Activated CD4-positive, CD25-positive, alpha-beta regulatory T cell treated with anti-CD3 and anti-CD28 coated beads, Interleukin-2, amount 50 U/mL, for 16 hours (primary cell): Measurements from ENCODE around the gene TMEM44.

Experiments used
- DNase-seq: peaks from one replicate; pipeline ENCODE4 v3.0.0-alpha.2; 2020; ENCODE audit warnings: low read depth, low spot score

Gene TMEM44, protein sequence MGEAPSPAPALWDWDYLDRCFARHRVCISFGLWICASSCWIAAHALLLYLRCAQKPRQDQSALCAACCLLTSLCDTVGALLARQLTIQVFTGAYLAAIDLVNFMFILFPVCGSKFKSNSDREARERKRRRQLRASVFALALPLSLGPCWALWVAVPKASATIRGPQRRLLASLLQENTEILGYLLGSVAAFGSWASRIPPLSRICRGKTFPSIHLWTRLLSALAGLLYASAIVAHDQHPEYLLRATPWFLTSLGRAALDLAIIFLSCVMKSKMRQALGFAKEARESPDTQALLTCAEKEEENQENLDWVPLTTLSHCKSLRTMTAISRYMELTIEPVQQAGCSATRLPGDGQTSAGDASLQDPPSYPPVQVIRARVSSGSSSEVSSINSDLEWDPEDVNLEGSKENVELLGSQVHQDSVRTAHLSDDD

DNA sequence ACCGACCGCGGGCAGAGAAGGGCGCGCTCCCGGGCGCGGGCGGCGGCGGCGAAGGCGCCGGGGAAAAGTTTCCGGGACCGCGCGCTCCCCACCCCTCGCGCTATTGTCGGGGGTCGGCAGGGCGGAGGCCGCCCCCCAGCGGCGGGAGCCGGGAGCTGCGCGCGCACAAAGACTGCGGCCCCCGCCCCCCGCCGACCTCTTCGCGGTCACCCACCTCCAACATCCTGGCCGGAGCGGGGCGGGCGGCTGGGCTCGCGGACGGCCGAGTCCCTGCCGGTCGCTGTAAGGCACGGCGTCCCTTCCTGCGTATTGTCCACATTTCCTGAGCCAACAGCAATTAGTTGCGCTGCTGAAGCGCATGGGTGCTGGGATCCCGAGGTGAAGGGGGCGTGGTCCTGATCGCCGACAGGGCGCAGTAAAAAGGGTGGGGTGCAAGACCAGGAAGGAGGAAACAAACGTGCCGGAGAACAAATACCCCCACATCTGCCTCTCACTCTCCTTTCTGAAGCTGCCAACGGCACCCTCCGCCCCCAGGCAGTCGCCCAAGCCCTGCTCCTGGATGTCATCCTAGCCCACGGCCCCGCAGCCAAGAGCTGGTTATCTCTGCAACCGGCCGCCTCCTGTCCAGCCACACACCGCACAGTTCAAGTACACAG lies at the start of gene TMEM44:
Gene TMEM44 (minus strand): TSS at position 71 of the 656 bp plus-strand sequence. CDS start 204 bp downstream, outside the sequence.
- DNase-seq = no peak

DNA sequence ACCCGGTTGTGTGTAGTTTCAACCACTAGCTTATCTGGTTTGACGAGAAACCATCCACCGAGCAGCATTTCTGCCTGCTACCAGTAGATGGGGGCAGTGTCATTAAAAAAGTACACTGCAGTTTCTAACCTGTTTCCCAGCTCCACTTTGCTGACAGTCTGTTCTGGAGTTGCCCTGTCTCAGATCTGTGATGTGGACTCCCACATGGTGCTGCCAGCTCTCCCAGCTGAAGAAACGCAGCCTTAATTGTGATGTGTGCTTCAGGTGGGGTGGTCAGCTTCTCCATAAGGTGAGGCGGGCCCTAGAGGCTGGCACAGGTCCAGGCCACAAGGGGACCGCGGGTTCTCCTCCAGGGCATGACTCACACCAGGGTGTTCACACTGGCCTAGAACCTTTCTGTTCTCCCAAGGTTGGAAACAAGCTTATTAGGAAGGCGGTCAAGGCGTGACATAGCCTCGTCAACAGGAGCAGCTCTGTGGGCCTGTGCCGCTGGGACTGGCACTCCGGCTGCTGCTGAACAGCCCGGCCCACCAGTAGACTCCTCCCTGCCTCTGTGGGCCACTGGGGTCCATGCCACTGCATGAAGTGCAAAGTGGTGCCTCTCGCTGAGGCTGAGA lies 49.6 kb upstream of the TMEM44 start:
- peak; percentile 57 for DNase-seq

DNA sequence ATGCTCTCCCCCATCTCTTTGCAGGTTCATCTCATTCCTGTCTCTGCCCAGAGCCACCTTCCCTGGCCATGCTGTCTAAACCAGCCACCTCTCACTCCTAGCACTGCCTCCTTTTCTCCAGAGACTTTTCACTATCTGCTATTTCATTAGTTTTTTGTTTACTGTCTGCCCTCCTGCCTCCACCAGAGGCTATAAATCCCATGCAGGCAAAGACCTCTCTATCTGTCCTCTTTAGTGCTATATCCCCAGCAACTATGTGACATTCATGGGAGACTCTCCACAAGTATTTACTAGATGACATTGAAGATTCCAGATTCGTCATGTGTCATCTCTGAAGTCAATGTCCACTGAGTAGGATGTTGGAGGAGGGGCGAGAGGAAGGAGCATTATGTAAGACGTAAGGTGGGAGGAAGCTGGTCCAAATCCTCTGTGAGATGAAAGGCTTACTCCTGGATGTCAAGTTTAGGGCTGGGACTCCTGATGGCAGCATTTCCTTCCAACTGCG lies 49.0 kb upstream of the TMEM44 start:
- DNase-seq = no peak

DNA sequence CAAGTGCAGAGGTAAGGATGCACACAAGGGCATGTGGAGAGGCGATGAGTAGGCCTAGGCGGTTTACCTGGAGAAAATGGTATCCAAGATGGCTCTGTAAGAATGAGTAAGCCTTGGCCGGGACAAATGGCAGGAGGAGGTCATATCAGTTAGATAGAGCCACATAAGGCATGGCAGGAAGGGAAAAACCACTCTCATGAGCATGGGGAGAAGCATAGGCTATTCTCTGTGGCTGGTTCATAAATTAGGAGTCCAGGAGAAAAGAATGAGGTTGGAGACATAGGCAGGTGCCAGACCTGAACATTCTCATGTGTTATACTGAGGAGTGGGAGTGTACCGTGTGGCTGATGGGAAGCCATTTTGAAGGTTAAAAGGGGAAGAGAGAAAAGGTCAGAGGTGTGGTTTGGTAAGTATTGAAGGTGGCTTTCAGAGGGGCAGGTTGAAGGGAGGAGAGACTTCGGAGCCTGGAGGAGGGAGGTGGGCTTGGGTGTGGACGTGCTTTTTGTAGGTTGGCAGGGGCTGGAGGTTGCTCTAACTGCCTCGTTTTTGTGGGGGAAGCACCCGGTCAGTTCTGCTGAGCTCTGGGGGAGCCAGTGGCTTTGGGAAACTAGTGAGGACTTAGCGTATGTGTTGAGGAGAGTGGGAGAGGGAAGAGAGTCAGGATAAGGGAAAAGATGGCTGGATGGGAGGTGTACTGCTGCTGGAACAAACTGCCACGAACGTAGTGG lies 47.8 kb upstream of the TMEM44 start:
- no peak for DNase-seq

- DNase-seq = no peak
Measured at GRCh38 chr3:194676471-194676870, 43.3 kb upstream of the TMEM44 start.

DNA sequence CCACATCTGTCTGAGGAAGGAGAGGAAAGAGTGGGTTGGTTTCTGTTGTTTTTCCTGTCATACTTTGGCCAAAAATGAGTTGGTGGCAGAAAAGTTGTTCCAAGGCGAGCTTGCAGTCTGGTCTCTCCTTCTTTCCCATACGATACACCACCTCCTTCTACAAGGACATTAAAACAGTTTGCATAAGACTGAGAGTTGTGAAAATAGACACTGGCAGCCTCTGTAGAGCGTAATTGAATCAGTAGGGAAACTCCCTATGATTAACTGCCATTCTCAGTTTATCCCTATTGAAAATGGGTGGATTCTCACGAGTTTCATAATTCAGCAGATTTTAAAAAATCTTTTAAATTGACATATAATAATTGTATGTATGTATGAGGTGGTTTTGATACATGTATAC lies 42.5 kb upstream of the TMEM44 start:
- no peak for DNase-seq

DNA sequence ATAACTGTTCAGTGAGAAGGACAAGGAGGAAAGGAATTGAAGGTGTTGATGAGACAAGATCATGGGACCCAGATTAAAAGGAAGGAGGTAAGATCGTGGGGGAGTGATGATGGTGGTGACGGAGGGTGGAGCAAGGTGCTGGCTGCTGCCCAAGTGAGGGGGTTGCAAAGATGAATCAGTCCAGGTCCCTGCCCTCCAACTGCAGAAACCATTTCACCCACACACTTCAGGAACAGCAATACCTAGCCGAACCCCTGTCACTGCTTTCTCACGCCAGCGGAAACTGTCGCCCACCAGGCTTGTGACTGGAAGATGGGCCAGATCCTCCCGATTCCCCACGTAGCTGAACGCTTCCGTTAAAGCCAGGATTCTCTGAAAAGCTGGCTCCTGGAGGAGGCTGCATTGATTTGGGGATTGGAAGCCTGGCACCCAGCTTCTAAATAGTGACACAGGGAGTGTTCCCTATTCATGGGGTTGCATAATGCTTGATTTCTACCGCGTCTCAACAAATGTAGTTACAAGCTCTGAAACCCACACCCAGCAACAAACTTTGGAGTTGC lies 41.9 kb upstream of the TMEM44 start:
- no peak for DNase-seq

- DNase-seq = no peak
Measured at GRCh38 chr3:194673761-194674160, 40.5 kb upstream of the TMEM44 start.

DNA sequence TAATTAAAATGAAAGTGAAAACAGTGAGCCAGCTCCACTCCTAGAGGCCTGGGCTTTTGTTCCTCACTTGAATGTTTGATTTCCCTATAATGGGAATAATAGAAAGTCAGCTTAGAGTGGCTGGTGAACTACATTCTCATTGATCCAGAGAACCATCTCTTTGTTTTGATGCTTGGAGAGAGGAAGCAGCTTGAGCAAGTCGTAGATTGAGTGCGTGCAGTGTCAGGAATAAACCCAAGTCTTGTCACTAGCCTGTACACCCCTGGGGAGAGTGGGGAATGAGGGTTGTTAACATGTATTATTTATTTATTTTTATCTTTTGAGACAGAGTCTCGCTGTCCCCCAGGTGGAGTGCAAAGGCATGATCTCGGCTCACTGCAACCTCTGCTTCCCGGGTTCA lies 39.7 kb upstream of the TMEM44 start:
- DNase-seq = no peak

DNA sequence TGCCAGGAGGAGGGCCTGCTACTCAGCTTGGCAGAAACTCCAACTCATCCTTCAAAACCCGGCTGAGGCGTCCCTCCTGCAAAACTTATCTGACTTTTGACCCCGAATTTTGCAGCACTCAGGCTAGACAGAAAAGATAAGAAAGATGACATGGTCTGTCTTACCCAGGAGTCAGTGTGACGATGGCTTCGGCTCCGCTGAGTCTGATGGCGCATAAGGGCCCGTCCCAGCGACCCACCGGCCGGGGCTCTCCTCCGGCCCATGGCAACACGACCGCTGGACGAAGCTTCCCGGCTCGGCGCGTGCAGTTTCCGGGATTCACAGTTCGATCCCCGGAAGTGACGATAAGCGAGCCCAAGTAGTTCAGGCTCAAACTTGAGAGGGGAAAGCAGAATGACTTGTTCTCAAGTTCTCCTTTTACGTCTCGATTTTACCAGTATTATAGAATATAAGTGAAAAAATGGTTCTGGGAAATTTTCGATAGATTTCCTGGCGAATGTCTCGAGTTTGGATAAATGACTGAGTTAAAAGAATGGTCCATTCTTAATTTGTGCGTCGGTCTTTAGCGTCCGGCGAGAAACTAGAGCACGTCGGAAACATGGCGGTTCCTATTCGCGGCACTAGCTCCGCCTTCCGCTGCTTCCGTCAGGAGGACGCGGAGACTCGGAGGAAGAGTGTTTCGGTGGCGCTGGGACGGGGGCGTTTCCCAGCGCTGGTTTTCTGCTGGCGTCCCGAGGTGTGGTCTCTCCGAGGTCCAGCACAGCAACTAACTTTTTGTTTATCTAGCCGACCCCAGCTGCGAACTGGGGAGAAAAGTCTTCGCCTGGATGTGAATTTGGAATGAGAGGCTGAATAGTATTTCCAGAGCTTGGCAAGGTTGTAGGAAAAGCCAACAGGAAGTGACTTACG lies 38.9 kb upstream of the TMEM44 start, which contains the start of gene LSG1:
Gene LSG1 (minus strand): TSS at position 292 of the 909 bp plus-strand sequence. CDS start 29 bp downstream, at position 263.
- DNase-seq = peak; percentile 84

GRCh38 chr3:194671511-194671899 lies 38.3 kb upstream of the TMEM44 start:
- DNase-seq = no peak

DNA sequence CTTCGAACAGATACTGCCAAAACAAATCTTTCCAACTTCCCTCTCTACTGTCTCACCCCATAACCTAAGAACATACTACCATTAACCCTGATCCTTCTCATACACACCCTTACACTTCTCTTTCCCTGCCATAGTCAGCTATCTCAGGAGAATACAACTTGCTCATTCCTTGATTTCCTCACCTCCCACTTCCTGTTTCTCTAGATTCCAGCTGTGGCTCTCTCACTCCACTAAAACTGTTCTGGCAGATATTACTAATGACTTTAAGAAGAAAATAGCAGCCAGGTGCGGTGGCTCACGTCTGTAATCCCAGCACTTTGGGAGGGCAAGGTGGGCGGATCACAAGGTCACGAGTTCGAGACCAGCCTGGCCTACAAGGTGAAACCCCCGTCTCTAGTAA lies 34.1 kb upstream of the TMEM44 start:
- no peak for DNase-seq

- DNase-seq = no peak
Measured at GRCh38 chr3:194664857-194665256, 31.6 kb upstream of the TMEM44 start.

- no peak for DNase-seq
Measured at GRCh38 chr3:194661946-194662345, 28.7 kb upstream of the TMEM44 start.

DNA sequence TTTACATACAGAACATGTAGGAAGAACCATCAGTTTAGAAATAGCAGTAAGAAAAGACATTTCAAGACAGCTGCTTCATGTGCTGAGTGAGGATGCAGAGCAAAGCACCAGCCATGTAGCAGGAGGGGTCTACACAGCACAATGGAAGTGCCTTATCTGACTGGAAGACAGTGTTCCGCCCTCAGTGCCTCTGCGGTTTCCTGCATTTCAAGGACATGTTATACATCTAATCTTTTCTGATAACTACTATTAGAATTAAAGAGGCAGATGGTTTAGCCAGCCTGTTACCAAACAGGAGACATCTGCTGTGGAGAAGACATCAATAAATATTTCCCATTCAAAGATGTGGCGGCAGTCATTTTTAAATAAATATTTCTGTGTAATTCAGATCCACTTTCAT lies 28.2 kb upstream of the TMEM44 start:
- DNase-seq = no peak

GRCh38 chr3:194659778-194660177 lies 26.6 kb upstream of the TMEM44 start:
- no peak for DNase-seq

- DNase-seq = no peak
Measured at GRCh38 chr3:194658477-194659242, 25.4 kb upstream of the TMEM44 start.

DNA sequence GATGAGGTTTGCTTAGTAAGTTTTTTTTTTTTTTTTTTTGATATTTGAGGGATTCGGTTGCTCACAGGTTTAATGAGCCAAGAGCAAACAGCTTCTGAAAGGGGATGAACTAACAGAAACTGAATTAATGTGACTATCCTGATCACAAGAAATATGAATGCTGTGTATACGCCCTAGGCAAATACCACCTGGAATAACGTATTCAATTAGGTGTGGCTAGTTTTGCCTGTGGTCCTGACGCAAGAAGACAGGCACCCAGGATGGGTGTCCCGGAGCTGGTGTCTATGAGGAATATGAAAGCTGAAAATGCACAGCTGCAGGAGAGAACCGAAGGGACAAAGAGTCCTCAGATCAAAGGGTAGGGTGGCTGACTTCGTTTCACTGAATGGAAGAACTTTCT lies 24.2 kb upstream of the TMEM44 start:
- no peak for DNase-seq

DNA sequence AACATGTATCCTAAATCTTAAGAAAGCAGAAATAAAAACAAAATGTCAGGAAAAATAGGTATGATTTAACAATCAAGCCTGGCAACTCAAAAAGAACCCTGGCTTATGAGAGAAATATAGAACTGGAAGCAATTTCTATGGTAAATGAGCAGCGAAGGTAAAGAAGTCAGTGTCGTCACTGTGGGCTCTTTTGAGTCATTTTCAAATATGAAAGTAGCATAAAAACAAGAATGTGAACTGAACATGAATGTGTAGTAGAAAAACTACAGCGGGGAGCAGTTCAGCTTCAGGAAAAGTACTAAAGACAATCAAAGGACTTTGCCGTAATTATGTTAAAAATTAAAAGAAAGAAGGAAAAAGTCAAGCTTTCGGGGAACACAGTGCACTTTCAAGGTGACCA lies 21.2 kb upstream of the TMEM44 start:
- no peak for DNase-seq

- no peak for DNase-seq
Measured at GRCh38 chr3:194647747-194648146, 14.5 kb upstream of the TMEM44 start.
